ENCODE measurements around the gene ZMYND8.
"Not testable (repeated sequence)": the region's sequence is repeated elsewhere in the genome, so short reads cannot be mapped to it uniquely, and the experiment has no call there.

The ZMYND8 gene

GRCh38 chr20:47246061-47246777, 110.3 kb downstream of the ZMYND8 start:
- DNase-seq (ENCODE audit: low spot score), result no peak

GRCh38 chr20:47245166-47245565, 111.3 kb downstream of the ZMYND8 start:
- DNase-seq (ENCODE audit: low spot score), result not testable (repeated sequence)

- DNase-seq (ENCODE audit: low spot score), result no peak
Measured at GRCh38 chr20:47244451-47244850, 112.0 kb downstream of the ZMYND8 start.

DNA sequence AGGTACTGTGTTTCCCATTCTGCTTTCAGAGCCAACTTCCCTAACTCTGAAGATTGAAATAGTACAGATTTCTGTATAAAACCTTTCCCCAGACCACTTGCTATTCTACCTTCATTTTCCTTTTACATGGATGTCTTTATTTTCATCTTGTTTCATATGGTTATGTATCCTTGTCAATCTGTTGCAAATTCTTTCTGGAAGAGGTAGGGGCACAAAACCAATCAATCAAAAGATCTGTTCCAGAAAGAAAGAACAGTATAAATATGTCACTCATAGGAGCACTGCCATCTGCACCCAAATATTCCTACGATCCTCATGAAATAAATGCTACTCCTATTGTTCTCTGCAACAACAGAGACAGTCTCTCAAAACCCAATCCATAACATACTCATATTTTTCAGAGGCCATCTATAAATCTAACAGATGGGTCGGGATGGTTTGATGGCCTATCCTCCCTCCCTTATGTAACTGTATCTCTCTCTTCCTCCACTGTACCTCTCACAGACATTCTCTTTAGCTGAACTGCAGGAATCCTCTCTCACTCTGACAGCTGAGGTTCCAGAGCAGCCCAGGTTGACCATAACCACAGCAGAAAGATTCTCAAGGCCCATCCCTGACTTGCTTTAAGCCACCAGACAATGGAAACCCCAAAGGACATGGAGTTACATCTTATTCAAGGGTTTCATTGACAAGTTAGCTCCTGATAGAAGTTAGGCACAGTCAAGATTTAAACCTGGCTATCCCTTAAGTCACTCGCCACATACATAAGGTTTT, 112.8 kb downstream of the ZMYND8 start:
- no peak for DNase-seq (ENCODE audit: low spot score)

DNA sequence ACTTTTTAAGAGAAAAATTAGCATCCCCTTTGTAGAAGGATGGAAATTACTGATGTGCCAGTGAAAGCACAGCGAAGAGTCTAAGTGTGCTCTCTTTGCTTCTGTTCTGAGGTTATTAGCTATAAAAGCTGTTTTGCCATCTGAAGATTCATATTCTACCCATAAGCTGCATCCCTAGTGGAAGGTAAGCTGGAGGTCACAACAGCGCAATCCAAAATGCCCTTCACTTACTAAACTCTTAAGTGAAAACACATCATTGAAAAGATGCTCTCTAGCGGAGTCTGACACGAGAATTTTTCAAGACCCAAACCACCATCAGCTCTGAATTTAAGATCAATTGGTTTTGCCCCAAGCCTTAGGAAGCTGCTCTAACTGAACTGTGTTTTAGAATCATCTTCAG, 113.5 kb downstream of the ZMYND8 start:
- no peak for DNase-seq (ENCODE audit: low spot score)

DNA sequence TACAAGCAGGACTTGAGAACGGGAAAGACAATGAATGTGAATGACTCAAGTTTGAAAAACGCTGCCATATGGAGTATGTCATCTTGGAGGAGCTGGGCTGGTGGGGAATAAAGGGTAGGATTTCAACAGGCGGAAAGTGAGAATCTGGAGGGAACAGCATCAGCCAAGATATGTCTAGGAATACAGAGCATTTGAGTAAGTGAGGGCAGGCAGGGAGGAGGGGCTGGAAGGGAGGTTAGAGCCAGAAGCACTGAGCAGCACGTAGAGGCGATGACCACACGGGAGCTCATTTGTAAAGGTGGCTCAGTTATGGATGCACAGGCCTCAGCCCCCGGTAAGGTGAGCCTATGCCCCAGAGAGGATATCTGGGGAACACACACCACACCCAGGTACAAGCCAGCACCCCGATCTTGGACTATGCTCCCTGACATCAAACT, 115.1 kb downstream of the ZMYND8 start:
- no peak for DNase-seq (ENCODE audit: low spot score)

- DNase-seq (ENCODE audit: low spot score), result not testable (repeated sequence)
Measured at GRCh38 chr20:47240096-47240495, 116.4 kb downstream of the ZMYND8 start.

- no peak for DNase-seq (ENCODE audit: low spot score)
Measured at GRCh38 chr20:47239719-47240067, 116.8 kb downstream of the ZMYND8 start.

DNA sequence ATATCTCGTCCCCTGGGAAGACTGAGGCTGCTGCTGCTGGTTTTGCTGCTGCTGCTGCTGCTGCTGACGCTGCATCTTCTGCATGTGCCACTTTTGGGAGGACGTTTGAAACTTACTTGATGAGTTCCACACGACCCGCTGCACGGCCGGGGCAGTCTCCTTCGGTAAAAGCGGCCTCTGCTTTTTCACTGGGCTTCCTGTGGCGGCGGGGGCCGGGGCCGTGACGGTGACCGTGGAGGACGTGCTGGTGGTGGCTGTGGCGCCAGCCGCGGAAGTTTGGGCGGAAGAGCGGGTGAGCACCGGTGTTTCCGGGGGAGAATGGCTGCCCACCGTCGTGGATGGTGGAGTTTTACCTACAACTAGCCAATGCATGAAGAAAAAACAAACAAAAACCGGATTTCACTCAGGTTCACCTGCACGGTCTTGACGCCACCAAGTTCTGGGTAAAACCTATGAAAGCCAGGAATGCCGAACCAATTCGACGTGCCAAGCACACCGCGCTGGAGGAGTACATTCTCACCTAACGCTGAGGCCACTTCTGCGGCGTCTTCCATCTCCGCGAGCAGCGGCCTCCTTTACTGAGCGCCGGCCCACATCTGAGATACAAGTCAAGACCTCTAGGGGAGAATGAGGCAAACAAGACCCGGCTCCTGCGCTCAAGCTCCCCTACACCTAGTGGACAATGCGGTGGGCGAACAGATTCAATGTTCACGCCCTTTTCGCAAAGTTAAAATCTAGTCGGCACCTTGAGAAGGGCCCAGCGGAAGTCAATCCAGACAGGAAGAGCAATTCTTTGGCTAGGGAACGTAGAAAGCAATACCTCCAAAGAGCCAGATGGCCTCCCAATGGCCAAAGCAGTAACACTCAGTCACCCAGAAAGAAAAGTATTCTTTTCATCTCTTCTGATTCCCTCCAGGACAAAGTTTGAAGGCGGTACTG, 117.5 kb downstream of the ZMYND8 start:
- DNase-seq (ENCODE audit: low spot score), result no peak

DNA sequence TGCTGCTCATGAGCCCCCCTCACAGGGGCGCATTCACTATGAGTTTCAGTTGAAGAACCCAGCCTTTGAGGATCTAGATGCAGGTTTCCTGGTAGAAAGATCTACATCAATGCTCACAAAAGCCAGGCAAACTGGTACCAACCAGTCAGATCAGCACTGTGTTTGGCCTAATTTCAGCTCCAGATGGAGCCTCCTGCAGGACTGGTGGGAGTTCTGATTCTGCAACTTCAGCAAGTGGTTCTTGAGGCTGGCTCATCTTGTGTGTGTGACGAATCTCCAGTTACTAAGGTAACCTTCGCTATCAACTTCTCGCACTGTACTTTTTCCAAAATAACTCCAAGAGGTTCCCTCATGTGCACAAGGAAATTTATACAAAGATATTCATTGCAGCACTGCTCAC, 118.8 kb downstream of the ZMYND8 start:
- no peak for DNase-seq (ENCODE audit: low spot score)

GRCh38 chr20:47236639-47236900, 119.9 kb downstream of the ZMYND8 start:
- DNase-seq (ENCODE audit: low spot score), result no peak

DNA sequence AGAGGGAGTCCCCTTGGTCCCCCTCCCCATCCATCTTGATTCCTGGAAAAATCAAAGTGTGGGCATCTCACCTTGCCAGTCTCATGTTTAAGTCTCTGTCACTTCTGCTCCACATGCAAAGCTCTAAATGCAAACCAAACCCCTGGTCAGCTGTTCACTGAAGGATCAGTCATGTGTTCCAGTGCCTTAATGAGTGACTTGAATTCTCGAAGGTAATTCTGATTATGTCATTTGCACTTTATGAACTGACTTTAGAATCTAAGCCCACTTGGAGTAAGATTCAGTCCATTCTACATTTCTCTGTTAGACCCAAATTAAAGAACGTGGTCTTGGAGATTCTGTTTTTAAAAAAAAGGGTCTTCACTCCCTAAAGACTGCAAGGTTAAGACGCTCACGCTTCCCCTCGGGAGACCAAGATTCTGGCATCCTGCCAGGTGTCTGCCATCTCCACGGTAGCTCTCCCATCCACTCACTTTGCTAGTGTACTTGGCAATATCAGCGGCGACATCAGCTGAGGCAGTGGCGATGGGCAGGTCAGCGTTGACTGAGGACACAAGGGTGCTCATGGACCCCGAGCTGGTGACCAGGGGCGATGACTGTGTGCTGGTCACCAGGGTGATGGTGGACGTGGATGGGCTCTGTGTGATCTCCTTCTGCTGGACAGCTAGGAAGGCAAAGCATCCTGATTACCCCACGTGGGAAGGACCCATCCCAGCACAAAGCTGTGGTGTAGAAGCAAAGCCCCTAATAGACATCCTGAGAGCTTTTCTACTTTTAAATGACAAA, 120.5 kb downstream of the ZMYND8 start:
- no peak for DNase-seq (ENCODE audit: low spot score)

GRCh38 chr20:47235111-47235510, 121.4 kb downstream of the ZMYND8 start:
- no peak for DNase-seq (ENCODE audit: low spot score)

- no peak for DNase-seq (ENCODE audit: low spot score)
Measured at GRCh38 chr20:47233333-47234188, 122.9 kb downstream of the ZMYND8 start.

- no peak for DNase-seq (ENCODE audit: low spot score)
Measured at GRCh38 chr20:47232518-47232917, 124.0 kb downstream of the ZMYND8 start.

DNA sequence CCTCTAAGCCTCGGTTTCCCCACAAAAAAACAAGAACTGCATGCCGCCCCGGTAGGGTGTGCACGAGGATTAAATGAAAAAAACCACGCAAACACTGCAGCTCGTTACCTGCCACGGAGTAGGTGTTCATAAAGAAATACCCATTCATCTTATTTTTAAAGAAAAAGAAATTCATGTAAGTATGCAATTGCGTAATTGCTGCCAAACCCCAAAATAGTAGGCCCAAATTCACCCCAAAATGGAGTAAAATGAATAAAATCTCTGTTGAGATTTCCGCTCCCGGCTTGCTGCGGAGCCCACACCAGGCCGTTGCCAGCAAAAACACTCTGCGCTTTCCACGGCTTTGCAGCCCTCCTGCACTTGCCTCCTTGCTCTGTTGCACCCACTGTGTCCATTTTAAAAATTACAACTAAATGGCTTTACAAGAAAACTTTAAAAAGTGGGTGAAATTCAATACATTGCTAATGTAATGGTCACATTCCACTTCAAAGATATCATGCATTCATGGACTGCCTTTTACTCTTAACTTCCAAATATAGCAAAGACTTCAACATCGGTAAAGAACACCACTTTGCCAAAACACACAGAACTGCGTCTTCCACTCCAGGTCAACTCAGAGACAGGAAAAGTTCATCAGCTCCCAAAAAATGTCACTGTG, 125.0 kb downstream of the ZMYND8 start:
- peak; percentile 49 for DNase-seq (ENCODE audit: low spot score)

GRCh38 chr20:47230811-47231256, 125.7 kb downstream of the ZMYND8 start:
- no peak for DNase-seq (ENCODE audit: low spot score)

DNA sequence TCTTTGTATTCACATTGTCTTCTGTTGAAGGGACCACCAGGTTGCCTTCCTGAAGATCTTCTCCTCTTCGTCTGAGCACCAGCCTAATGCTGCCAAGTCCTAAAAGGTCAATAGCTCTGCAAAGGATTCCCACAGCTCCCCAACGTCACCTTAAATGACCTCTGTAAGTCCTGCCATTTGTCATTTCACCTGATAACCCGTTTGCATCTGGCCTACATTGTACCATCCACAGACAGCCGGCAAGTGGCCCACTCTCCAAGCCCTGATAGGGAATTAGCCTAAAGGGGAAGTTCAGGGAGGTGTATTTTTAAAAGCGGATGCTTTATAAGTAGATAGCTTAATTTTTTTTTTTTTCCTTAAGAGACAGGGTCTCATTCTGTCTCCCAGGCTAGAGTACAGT, 127.8 kb downstream of the ZMYND8 start:
- DNase-seq (ENCODE audit: low spot score), result no peak

- no peak for DNase-seq (ENCODE audit: low spot score)
Measured at GRCh38 chr20:47227576-47227975, 128.9 kb downstream of the ZMYND8 start.

DNA sequence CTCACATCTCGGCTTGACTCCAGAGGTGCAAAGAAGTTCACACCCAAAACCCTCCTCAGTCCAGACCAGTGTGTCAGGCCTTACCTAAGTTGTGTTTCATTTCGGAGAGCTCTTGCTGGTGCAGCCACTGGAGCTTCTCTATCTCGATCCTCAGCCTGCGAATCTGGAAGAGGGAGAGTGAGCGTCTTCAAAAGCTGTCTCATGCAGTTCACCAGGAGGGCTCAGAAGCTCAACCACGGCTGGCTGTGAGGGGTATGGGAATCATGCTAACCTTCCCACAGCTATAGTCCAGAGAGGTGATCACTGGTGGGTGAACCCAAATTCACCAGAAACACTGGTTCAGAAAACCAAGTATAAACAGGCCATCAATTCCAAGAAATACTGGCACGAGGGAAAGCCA, 129.4 kb downstream of the ZMYND8 start:
- DNase-seq (ENCODE audit: low spot score), result no peak

Data from hepatic stellate cell (primary cell).